WTC11 (cell line): ENCODE results near the gene ACTMAP. TPM values are rescaled to one million over a fixed set of nuclear protein-coding genes. Genes with fewer than 3 reads are reported as not detected.

Experiments used
- ATAC-seq: fragments of 200-7000 bp; cut with Tn5 transposase; 2 replicates; pipeline ENCODE4 v1.10.0; 2021; ENCODE audit warnings: mild to moderate bottlenecking, moderate library complexity
- CTCF ChIA-PET: fragments of 300-600 bp; sonication (Branson Sonifier 250); formaldehyde crosslinking; loops from one replicate; lab custom pipeline; 2021; ENCODE audit warnings: antibody characterized with exemption; lab: Charles Lee
- POLR2A ChIA-PET: fragments of 350-600 bp; sonication (Branson Sonifier 250); formaldehyde crosslinking; loops from one replicate; lab custom pipeline; 2021; ENCODE audit warnings: antibody characterized with exemption; lab: Charles Lee
- DNase-seq: peaks from one replicate; pipeline ENCODE4 v3.0.0; 2021; ENCODE audit warnings: low spot score
- H3K27ac Mint-ChIP-seq: 2 replicates; pipeline ENCODE4 v1.8.0; 2021; ENCODE audit warnings: mixed read lengths
- H3K27me3 Mint-ChIP-seq: 2 replicates; pipeline ENCODE4 v1.8.0; 2021; ENCODE audit warnings: low read depth, mild to moderate bottlenecking, moderate library complexity, mixed read lengths
- H3K36me3 Mint-ChIP-seq: 2 replicates; pipeline ENCODE4 v1.8.0; 2021; ENCODE audit warnings: mixed read lengths
- H3K4me1 Mint-ChIP-seq: 2 replicates; pipeline ENCODE4 v1.8.0; 2022; ENCODE audit warnings: mixed read lengths
- H3K4me3 Mint-ChIP-seq: 2 replicates; pipeline ENCODE4 v1.8.0; 2021; ENCODE audit warnings: mild to moderate bottlenecking, moderate library complexity, mixed read lengths
- H3K9me3 Mint-ChIP-seq: 2 replicates; pipeline ENCODE4 v1.8.0; 2021; ENCODE audit warnings: mixed read lengths
- ATF1 ChIP-seq: sonication (generic); formaldehyde crosslinking; IDR thresholded peaks from 2 replicates; pipeline ENCODE4 v1.8.1; 2023; ENCODE audit warnings: mild to moderate bottlenecking, moderate library complexity, missing genetic modification reagents
- CDX4 ChIP-seq: fragments of 250-450 bp; sonication (Bioruptor Pico); IDR thresholded peaks from 2 replicates; pipeline ENCODE4 v1.9.0; 2021; ENCODE audit warnings: moderate library complexity, mild to moderate bottlenecking, inconsistent platforms, borderline replicate concordance
- CREB1 ChIP-seq: sonication (generic); formaldehyde crosslinking; IDR thresholded peaks from 2 replicates; pipeline ENCODE4 v1.8.0; 2023; ENCODE audit warnings: mild to moderate bottlenecking, missing genetic modification reagents
- EMX1 ChIP-seq: fragments of 250-450 bp; sonication (Bioruptor Pico); IDR thresholded peaks from 2 replicates; pipeline ENCODE4 v1.8.0; 2021; ENCODE audit warnings: mild to moderate bottlenecking
- ESRRA ChIP-seq: sonication (generic); formaldehyde crosslinking; IDR thresholded peaks from 2 replicates; pipeline ENCODE4 v1.8.1; 2022; ENCODE audit warnings: mild to moderate bottlenecking, missing genetic modification reagents, borderline replicate concordance
- ETV6 ChIP-seq: sonication (generic); formaldehyde crosslinking; IDR thresholded peaks from 2 replicates; pipeline ENCODE4 v1.8.1; 2022; ENCODE audit warnings: mild to moderate bottlenecking, missing genetic modification reagents
- FOXP1 ChIP-seq: sonication (generic); formaldehyde crosslinking; IDR thresholded peaks from 2 replicates; pipeline ENCODE4 v1.8.0; 2022; ENCODE audit warnings: missing genetic modification reagents, mild to moderate bottlenecking, moderate library complexity, borderline replicate concordance
- GTF2I ChIP-seq: fragments of 250-450 bp; sonication (Bioruptor Pico); conservative IDR thresholded peaks from 2 replicates; pipeline ENCODE4 v1.4.0; 2021; ENCODE audit warnings: mild to moderate bottlenecking
- HMGA2 ChIP-seq: fragments of 250-450 bp; sonication (Bioruptor Pico); IDR thresholded peaks from 2 replicates; pipeline ENCODE4 v1.4.0; 2021; ENCODE audit warnings: mild to moderate bottlenecking, moderate library complexity
- NFE2L1 ChIP-seq: sonication (generic); formaldehyde crosslinking; IDR thresholded peaks from 2 replicates; pipeline ENCODE4 v1.8.1; 2023; ENCODE audit warnings: missing genetic modification reagents
- RORB ChIP-seq: fragments of 250-450 bp; sonication (Bioruptor Pico); IDR thresholded peaks from 2 replicates; pipeline ENCODE4 v1.9.0; 2021; ENCODE audit warnings: mild to moderate bottlenecking
- SMAD4 ChIP-seq: sonication (generic); formaldehyde crosslinking; IDR thresholded peaks from 2 replicates; pipeline ENCODE4 v1.8.0; 2022; ENCODE audit warnings: mild to moderate bottlenecking, missing genetic modification reagents
- SOX15 ChIP-seq: fragments of 250-450 bp; sonication (Bioruptor Pico); IDR thresholded peaks from 2 replicates; pipeline ENCODE4 v1.9.0; 2021; ENCODE audit warnings: mild to moderate bottlenecking
- TP53 ChIP-seq: sonication (generic); formaldehyde crosslinking; IDR thresholded peaks from 2 replicates; pipeline ENCODE4 v1.8.1; 2023; ENCODE audit warnings: mild to moderate bottlenecking, missing genetic modification reagents
- ZNF416 ChIP-seq: fragments of 250-450 bp; sonication (Bioruptor Pico); IDR thresholded peaks from 2 replicates; pipeline ENCODE4 v1.9.0; 2021; ENCODE audit warnings: mild to moderate bottlenecking, inconsistent platforms
- ZNF671 ChIP-seq: fragments of 250-450 bp; sonication (Bioruptor Pico); IDR thresholded peaks from 2 replicates; pipeline ENCODE4 v1.8.0; 2021; ENCODE audit warnings: mild to moderate bottlenecking
- ZSCAN18 ChIP-seq: fragments of 250-450 bp; sonication (Bioruptor Pico); IDR thresholded peaks from 2 replicates; pipeline ENCODE4 v2.1.2; 2022; ENCODE audit warnings: mild to moderate bottlenecking, moderate library complexity
- total RNA-seq: library from RNA; stranded (reverse); gene quantifications from 3 replicates; pipeline ENCODE4 v1.2.3, GENCODE V29; 2021
- TF ChIP-seq, protein P1 (sequence below): sonication (generic); formaldehyde crosslinking; IDR thresholded peaks from 2 replicates; pipeline ENCODE4 v1.8.0; 2022; ENCODE audit warnings: missing genetic modification reagents
- TF ChIP-seq, protein P2 (sequence below): fragments of 250-450 bp; sonication (Bioruptor Pico); IDR thresholded peaks from 2 replicates; pipeline ENCODE4 v1.9.0; 2021; ENCODE audit warnings: mild to moderate bottlenecking, borderline replicate concordance
- TF ChIP-seq, protein P3 (sequence below): sonication (generic); formaldehyde crosslinking; IDR thresholded peaks from 2 replicates; pipeline ENCODE4 v1.8.1; 2022; ENCODE audit warnings: mild to moderate bottlenecking, moderate library complexity, missing genetic modification reagents
- TF ChIP-seq, protein P4 (sequence below): sonication (generic); formaldehyde crosslinking; IDR thresholded peaks from 2 replicates; pipeline ENCODE4 v1.8.0; 2022; ENCODE audit warnings: mild to moderate bottlenecking, missing genetic modification reagents

The ACTMAP gene
- total RNA-seq, 1 experiment from 2014 or later: 29.6 TPM

- TF ChIP-seq, protein P1, sequence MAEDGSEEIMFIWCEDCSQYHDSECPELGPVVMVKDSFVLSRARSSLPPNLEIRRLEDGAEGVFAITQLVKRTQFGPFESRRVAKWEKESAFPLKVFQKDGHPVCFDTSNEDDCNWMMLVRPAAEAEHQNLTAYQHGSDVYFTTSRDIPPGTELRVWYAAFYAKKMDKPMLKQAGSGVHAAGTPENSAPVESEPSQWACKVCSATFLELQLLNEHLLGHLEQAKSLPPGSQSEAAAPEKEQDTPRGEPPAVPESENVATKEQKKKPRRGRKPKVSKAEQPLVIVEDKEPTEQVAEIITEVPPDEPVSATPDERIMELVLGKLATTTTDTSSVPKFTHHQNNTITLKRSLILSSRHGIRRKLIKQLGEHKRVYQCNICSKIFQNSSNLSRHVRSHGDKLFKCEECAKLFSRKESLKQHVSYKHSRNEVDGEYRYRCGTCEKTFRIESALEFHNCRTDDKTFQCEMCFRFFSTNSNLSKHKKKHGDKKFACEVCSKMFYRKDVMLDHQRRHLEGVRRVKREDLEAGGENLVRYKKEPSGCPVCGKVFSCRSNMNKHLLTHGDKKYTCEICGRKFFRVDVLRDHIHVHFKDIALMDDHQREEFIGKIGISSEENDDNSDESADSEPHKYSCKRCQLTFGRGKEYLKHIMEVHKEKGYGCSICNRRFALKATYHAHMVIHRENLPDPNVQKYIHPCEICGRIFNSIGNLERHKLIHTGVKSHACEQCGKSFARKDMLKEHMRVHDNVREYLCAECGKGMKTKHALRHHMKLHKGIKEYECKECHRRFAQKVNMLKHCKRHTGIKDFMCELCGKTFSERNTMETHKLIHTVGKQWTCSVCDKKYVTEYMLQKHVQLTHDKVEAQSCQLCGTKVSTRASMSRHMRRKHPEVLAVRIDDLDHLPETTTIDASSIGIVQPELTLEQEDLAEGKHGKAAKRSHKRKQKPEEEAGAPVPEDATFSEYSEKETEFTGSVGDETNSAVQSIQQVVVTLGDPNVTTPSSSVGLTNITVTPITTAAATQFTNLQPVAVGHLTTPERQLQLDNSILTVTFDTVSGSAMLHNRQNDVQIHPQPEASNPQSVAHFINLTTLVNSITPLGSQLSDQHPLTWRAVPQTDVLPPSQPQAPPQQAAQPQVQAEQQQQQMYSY (CRISPR knock-in tag): no peak
Measured at GRCh38 chr19:40705362-40705651, 45.0 kb downstream of the ACTMAP start (continued).

- Mint-ChIP-seq H3K27ac (no peak overlapping the region), H3K27me3 (no peaks in the 10 kb centered on the region), H3K4me3 (no peak overlapping the region), H3K36me3 (peaks cover 41% of the 10 kb centered on the region)
- ChIA-PET CTCF (interaction anchor here (1.7 kb wide), 1 partner anchor 13 kb away, joined by 5 read pairs; no protein-coding TSS in a partner anchor), POLR2A (no interaction called here)
- ATAC-seq: no peak
- DNase-seq: no peak
- TF ChIP-seq HMGA2: no peak
- TF ChIP-seq FOXP1 (CRISPR knock-in tag): no peak
- no peak for TF ChIP-seq ETV6
- TF ChIP-seq SOX15 (CRISPR knock-in tag): no peak
- TF ChIP-seq ZSCAN18 (CRISPR knock-in tag): no peak
- TF ChIP-seq TP53 (CRISPR knock-in tag): no peak
- TF ChIP-seq SMAD4 (CRISPR knock-in tag): no peak
- no peak for TF ChIP-seq NFE2L1 (CRISPR knock-in tag)
- TF ChIP-seq ESRRA (CRISPR knock-in tag): no peak
- TF ChIP-seq EMX1 (CRISPR knock-in tag): no peak
- TF ChIP-seq CDX4 (CRISPR knock-in tag): no peak
- TF ChIP-seq CREB1 (CRISPR knock-in tag): no peak
- no peak for TF ChIP-seq ZNF416 (CRISPR knock-in tag)
- TF ChIP-seq, all 79 proteins: peak for 0
- Mint-ChIP-seq H3K4me1 (peaks cover 8% of the 10 kb centered on the region; the same call in 1 of the 2 replicates), H3K9me3 (no peaks in the 10 kb centered on the region)
Measured at GRCh38 chr19:40704491-40705361, 45.6 kb downstream of the ACTMAP start.

GRCh38 chr19:40703029-40703755, 47.1 kb downstream of the ACTMAP start:
- H3K27me3 Mint-ChIP-seq: no peaks in the 10 kb centered on the region
- H3K4me1 Mint-ChIP-seq: peaks cover 8% of the 10 kb centered on the region; the same call in 1 of the 2 replicates
- DNase-seq (no peak), ATAC-seq (no peak; the same call in 1 of the 2 replicates)
- H3K27ac Mint-ChIP-seq: peak overlapping the region; percentile 68
- no peaks in the 10 kb centered on the region for H3K9me3 Mint-ChIP-seq
- ChIA-PET CTCF (interaction anchor here (0.6 to 1.7 kb wide), 21 partner anchors 11 to 460 kb away, joined by 3 to 55 read pairs (median 5); partner anchors contain the start of genes ACTMAP, COQ8B, ITPKC and NUMBL), POLR2A (interaction anchor here (1.1 kb wide), 1 partner anchor 736 kb away, joined by 3 read pairs; no protein-coding TSS in a partner anchor)
- peaks cover 40% of the 10 kb centered on the region for H3K36me3 Mint-ChIP-seq
- no peak overlapping the region for H3K4me3 Mint-ChIP-seq
- TF ChIP-seq ATF1 (CRISPR knock-in tag): no peak
- no peak for TF ChIP-seq RORB (CRISPR knock-in tag)
- TF ChIP-seq GTF2I (CRISPR knock-in tag): no peak
- TF ChIP-seq, protein P2, sequence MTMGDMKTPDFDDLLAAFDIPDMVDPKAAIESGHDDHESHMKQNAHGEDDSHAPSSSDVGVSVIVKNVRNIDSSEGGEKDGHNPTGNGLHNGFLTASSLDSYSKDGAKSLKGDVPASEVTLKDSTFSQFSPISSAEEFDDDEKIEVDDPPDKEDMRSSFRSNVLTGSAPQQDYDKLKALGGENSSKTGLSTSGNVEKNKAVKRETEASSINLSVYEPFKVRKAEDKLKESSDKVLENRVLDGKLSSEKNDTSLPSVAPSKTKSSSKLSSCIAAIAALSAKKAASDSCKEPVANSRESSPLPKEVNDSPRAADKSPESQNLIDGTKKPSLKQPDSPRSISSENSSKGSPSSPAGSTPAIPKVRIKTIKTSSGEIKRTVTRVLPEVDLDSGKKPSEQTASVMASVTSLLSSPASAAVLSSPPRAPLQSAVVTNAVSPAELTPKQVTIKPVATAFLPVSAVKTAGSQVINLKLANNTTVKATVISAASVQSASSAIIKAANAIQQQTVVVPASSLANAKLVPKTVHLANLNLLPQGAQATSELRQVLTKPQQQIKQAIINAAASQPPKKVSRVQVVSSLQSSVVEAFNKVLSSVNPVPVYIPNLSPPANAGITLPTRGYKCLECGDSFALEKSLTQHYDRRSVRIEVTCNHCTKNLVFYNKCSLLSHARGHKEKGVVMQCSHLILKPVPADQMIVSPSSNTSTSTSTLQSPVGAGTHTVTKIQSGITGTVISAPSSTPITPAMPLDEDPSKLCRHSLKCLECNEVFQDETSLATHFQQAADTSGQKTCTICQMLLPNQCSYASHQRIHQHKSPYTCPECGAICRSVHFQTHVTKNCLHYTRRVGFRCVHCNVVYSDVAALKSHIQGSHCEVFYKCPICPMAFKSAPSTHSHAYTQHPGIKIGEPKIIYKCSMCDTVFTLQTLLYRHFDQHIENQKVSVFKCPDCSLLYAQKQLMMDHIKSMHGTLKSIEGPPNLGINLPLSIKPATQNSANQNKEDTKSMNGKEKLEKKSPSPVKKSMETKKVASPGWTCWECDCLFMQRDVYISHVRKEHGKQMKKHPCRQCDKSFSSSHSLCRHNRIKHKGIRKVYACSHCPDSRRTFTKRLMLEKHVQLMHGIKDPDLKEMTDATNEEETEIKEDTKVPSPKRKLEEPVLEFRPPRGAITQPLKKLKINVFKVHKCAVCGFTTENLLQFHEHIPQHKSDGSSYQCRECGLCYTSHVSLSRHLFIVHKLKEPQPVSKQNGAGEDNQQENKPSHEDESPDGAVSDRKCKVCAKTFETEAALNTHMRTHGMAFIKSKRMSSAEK (CRISPR knock-in tag): no peak
- TF ChIP-seq ZNF671 (CRISPR knock-in tag): no peak
- TF ChIP-seq, protein P3, sequence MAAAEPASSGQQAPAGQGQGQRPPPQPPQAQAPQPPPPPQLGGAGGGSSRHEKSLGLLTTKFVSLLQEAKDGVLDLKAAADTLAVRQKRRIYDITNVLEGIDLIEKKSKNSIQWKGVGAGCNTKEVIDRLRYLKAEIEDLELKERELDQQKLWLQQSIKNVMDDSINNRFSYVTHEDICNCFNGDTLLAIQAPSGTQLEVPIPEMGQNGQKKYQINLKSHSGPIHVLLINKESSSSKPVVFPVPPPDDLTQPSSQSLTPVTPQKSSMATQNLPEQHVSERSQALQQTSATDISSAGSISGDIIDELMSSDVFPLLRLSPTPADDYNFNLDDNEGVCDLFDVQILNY: no peak
- TF ChIP-seq, protein P4, sequence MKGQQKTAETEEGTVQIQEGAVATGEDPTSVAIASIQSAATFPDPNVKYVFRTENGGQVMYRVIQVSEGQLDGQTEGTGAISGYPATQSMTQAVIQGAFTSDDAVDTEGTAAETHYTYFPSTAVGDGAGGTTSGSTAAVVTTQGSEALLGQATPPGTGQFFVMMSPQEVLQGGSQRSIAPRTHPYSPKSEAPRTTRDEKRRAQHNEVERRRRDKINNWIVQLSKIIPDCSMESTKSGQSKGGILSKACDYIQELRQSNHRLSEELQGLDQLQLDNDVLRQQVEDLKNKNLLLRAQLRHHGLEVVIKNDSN (CRISPR knock-in tag): no peak
